Calu3 (cell line): Measurements from ENCODE around the gene APBA2. TPM values are rescaled to one million over a fixed set of nuclear protein-coding genes. Genes with fewer than 3 reads are reported as not detected.
"Not testable (repeated sequence)": the region's sequence is repeated elsewhere in the genome, so short reads cannot be mapped to it uniquely, and the experiment has no call there.

Source experiments
- BruUV-seq: library from RNA; stranded (reverse); fragments of 400-500 nt; replicated peaks from 2 replicates; lab custom pipeline; 2021; lab: Mats Ljungman, UMichigan
- CTCF ChIA-PET: fragments of 300-600 bp; sonication (Branson Sonifier 250); formaldehyde crosslinking; loops from one replicate; lab custom pipeline; 2022; ENCODE audit warnings: antibody characterized with exemption; lab: Charles Lee
- DNase-seq: peaks from one replicate; pipeline ENCODE4 v3.0.0; 2022
- H3K27ac Mint-ChIP-seq: one replicate; pipeline ENCODE4 v1.8.0; 2022; ENCODE audit warnings: mixed read lengths; ENCODE audit not compliant: unreplicated experiment
- H3K27me3 Mint-ChIP-seq: one replicate; pipeline ENCODE4 v1.8.0; 2022; ENCODE audit warnings: mixed read lengths; ENCODE audit not compliant: unreplicated experiment
- H3K36me3 Mint-ChIP-seq: one replicate; pipeline ENCODE4 v1.8.0; 2022; ENCODE audit warnings: mild to moderate bottlenecking, moderate library complexity, mixed read lengths; ENCODE audit not compliant: insufficient read depth, unreplicated experiment
- H3K4me1 Mint-ChIP-seq: one replicate; pipeline ENCODE4 v1.8.0; 2022; ENCODE audit warnings: mild to moderate bottlenecking, low read depth, mixed read lengths; ENCODE audit not compliant: unreplicated experiment
- H3K4me3 Mint-ChIP-seq: one replicate; pipeline ENCODE4 v1.8.0; 2022; ENCODE audit warnings: mild to moderate bottlenecking, low read depth, moderate library complexity, mixed read lengths; ENCODE audit not compliant: unreplicated experiment
- H3K9me3 Mint-ChIP-seq: one replicate; pipeline ENCODE4 v1.8.0; 2022; ENCODE audit warnings: low read depth, mixed read lengths; ENCODE audit not compliant: unreplicated experiment
- CTCF ChIP-seq: fragments of 200-600 bp; IDR thresholded peaks from one replicate; pipeline ENCODE4 v1.8.0; 2022; ENCODE audit warnings: antibody characterized with exemption; ENCODE audit not compliant: unreplicated experiment
- intact Hi-C: fragments of 100-400 bp; cut with micrococcal nuclease; formaldehyde crosslinking; loops from one replicate; pipeline ENCODE4 v1.10.0; 2022; ENCODE audit not compliant: unreplicated experiment
- total RNA-seq: library from RNA; stranded (reverse); gene quantifications from 2 replicates; pipeline ENCODE4 v1.2.3, GENCODE V29; 2022

Gene APBA2
- total RNA-seq, 1 experiment from 2014 or later = not detected

GRCh38 chr15:29039466-29040369, 153.9 kb downstream of the APBA2 start:
- BruUV-seq = no TSS peak

GRCh38 chr15:29040370-29040751, 154.6 kb downstream of the APBA2 start:
- Mint-ChIP-seq H3K9me3 (no peaks in the 10 kb centered on the region), H3K36me3 (no peaks in the 10 kb centered on the region), H3K4me1 (no peaks in the 10 kb centered on the region), H3K27ac (no peak overlapping the region), H3K4me3 (no peak overlapping the region), H3K27me3 (no peaks in the 10 kb centered on the region)
- BruUV-seq = no TSS peak
- no peak for DNase-seq
- CTCF ChIA-PET = no interaction called here
- intact Hi-C loops = no loop called here
- no peak for TF ChIP-seq CTCF

More at GRCh38 chr15:29039466-29040369, 153.9 kb downstream of the APBA2 start:
- DNase-seq = no peak
- Mint-ChIP-seq H3K9me3 (no peaks in the 10 kb centered on the region), H3K27me3 (no peaks in the 10 kb centered on the region), H3K4me3 (no peak overlapping the region), H3K36me3 (no peaks in the 10 kb centered on the region), H3K4me1 (no peaks in the 10 kb centered on the region), H3K27ac (no peak overlapping the region)
- intact Hi-C loops = no loop called here
- CTCF ChIA-PET = no interaction called here
- TF ChIP-seq CTCF = no peak

- Mint-ChIP-seq H3K4me1 (no peaks in the 10 kb centered on the region), H3K4me3 (no peak overlapping the region)
Observed at GRCh38 chr15:29043736-29044502, 158.1 kb downstream of the APBA2 start.

GRCh38 chr15:29044503-29044901, 158.7 kb downstream of the APBA2 start:
- no peaks in the 10 kb centered on the region for H3K36me3 Mint-ChIP-seq
- no peaks in the 10 kb centered on the region for H3K9me3 Mint-ChIP-seq
- intact Hi-C loops = no loop called here
- TF ChIP-seq CTCF = no peak
- H3K4me1 Mint-ChIP-seq = no peaks in the 10 kb centered on the region
- no peak overlapping the region for H3K27ac Mint-ChIP-seq
- CTCF ChIA-PET = no interaction called here
- BruUV-seq = no TSS peak
- DNase-seq = no peak
- H3K27me3 Mint-ChIP-seq = no peaks in the 10 kb centered on the region
- H3K4me3 Mint-ChIP-seq = no peak overlapping the region

More at GRCh38 chr15:29043736-29044502, 158.1 kb downstream of the APBA2 start:
- Mint-ChIP-seq H3K9me3 (no peaks in the 10 kb centered on the region), H3K36me3 (no peaks in the 10 kb centered on the region), H3K27ac (no peak overlapping the region), H3K27me3 (no peaks in the 10 kb centered on the region)
- DNase-seq = no peak
- intact Hi-C loops = no loop called here
- no peak for TF ChIP-seq CTCF
- CTCF ChIA-PET = no interaction called here
- no TSS peak for BruUV-seq

- H3K36me3 Mint-ChIP-seq, H3K9me3 Mint-ChIP-seq, BruUV-seq, H3K27ac Mint-ChIP-seq, H3K4me1 Mint-ChIP-seq, DNase-seq, H3K27me3 Mint-ChIP-seq, H3K4me3 Mint-ChIP-seq, CTCF ChIA-PET, intact Hi-C loops: not testable (repeated sequence)
Observed at GRCh38 chr15:29045161-29045560, 159.4 kb downstream of the APBA2 start.
